WTC11 (cell line): Measurements from ENCODE around the gene RYR3. TPM values are rescaled to one million over a fixed set of nuclear protein-coding genes. Genes with fewer than 3 reads are reported as not detected.

Experiments
- ATAC-seq: fragments of 200-7000 bp; cut with Tn5 transposase; 2 replicates; pipeline ENCODE4 v1.10.0; 2021; ENCODE audit warnings: mild to moderate bottlenecking, moderate library complexity
- CTCF ChIA-PET: fragments of 300-600 bp; sonication (Branson Sonifier 250); formaldehyde crosslinking; loops from one replicate; lab custom pipeline; 2021; ENCODE audit warnings: antibody characterized with exemption; lab: Charles Lee
- POLR2A ChIA-PET: fragments of 350-600 bp; sonication (Branson Sonifier 250); formaldehyde crosslinking; loops from one replicate; lab custom pipeline; 2021; ENCODE audit warnings: antibody characterized with exemption; lab: Charles Lee
- DNase-seq: peaks from one replicate; pipeline ENCODE4 v3.0.0; 2021; ENCODE audit warnings: low spot score
- H3K27ac Mint-ChIP-seq: 2 replicates; pipeline ENCODE4 v1.8.0; 2021; ENCODE audit warnings: mixed read lengths
- H3K27me3 Mint-ChIP-seq: 2 replicates; pipeline ENCODE4 v1.8.0; 2021; ENCODE audit warnings: low read depth, mild to moderate bottlenecking, moderate library complexity, mixed read lengths
- H3K36me3 Mint-ChIP-seq: 2 replicates; pipeline ENCODE4 v1.8.0; 2021; ENCODE audit warnings: mixed read lengths
- H3K4me1 Mint-ChIP-seq: 2 replicates; pipeline ENCODE4 v1.8.0; 2022; ENCODE audit warnings: mixed read lengths
- H3K4me3 Mint-ChIP-seq: 2 replicates; pipeline ENCODE4 v1.8.0; 2021; ENCODE audit warnings: mild to moderate bottlenecking, moderate library complexity, mixed read lengths
- H3K9me3 Mint-ChIP-seq: 2 replicates; pipeline ENCODE4 v1.8.0; 2021; ENCODE audit warnings: mixed read lengths
- ELF4 ChIP-seq: sonication (generic); formaldehyde crosslinking; IDR thresholded peaks from 2 replicates; pipeline ENCODE4 v1.8.1; 2022; ENCODE audit warnings: low read depth, mild to moderate bottlenecking, moderate library complexity, missing genetic modification reagents
- FOXP1 ChIP-seq: sonication (generic); formaldehyde crosslinking; IDR thresholded peaks from 2 replicates; pipeline ENCODE4 v1.8.0; 2022; ENCODE audit warnings: missing genetic modification reagents, mild to moderate bottlenecking, moderate library complexity, borderline replicate concordance
- JUN ChIP-seq: sonication (generic); formaldehyde crosslinking; IDR thresholded peaks from 2 replicates; pipeline ENCODE4 v1.8.0; 2023; ENCODE audit warnings: mild to moderate bottlenecking, missing genetic modification reagents
- MXD4 ChIP-seq: fragments of 250-450 bp; sonication (Bioruptor Pico); IDR thresholded peaks from 2 replicates; pipeline ENCODE4 v1.8.0; 2021; ENCODE audit warnings: mild to moderate bottlenecking, moderate library complexity, borderline replicate concordance
- NR3C1 ChIP-seq: sonication (generic); formaldehyde crosslinking; conservative IDR thresholded peaks from 2 replicates; pipeline ENCODE4 v1.8.1; 2023; ENCODE audit warnings: low read depth, mild to moderate bottlenecking, missing genetic modification reagents
- PRRX2 ChIP-seq: fragments of 250-450 bp; sonication (Bioruptor Pico); IDR thresholded peaks from 2 replicates; pipeline ENCODE4 v1.8.0; 2021; ENCODE audit warnings: mild to moderate bottlenecking
- TEAD1 ChIP-seq: sonication (generic); formaldehyde crosslinking; IDR thresholded peaks from 2 replicates; pipeline ENCODE4 v1.8.0; 2022; ENCODE audit warnings: mild to moderate bottlenecking, missing genetic modification reagents
- TEAD4 ChIP-seq: sonication (generic); formaldehyde crosslinking; IDR thresholded peaks from 2 replicates; pipeline ENCODE4 v1.8.0; 2022; ENCODE audit warnings: mild to moderate bottlenecking, missing genetic modification reagents
- ZNF121 ChIP-seq: sonication (generic); formaldehyde crosslinking; IDR thresholded peaks from 2 replicates; pipeline ENCODE4 v1.8.0; 2023; ENCODE audit warnings: missing genetic modification reagents
- ZNF219 ChIP-seq: sonication (generic); formaldehyde crosslinking; IDR thresholded peaks from 2 replicates; pipeline ENCODE4 v1.8.0; 2023; ENCODE audit warnings: missing genetic modification reagents, mild to moderate bottlenecking, borderline replicate concordance
- ZNF317 ChIP-seq: sonication (generic); formaldehyde crosslinking; IDR thresholded peaks from 2 replicates; pipeline ENCODE4 v1.8.1; 2023; ENCODE audit warnings: low read depth, mild to moderate bottlenecking, moderate library complexity, missing genetic modification reagents, borderline replicate concordance
- ZNF423 ChIP-seq: fragments of 250-450 bp; sonication (Bioruptor Pico); IDR thresholded peaks from 2 replicates; pipeline ENCODE4 v2.1.2; 2022; ENCODE audit warnings: mild to moderate bottlenecking, moderate library complexity
- total RNA-seq: library from RNA; stranded (reverse); gene quantifications from 3 replicates; pipeline ENCODE4 v1.2.3, GENCODE V29; 2021
- TF ChIP-seq, protein P1 (sequence below): sonication (generic); formaldehyde crosslinking; IDR thresholded peaks from 2 replicates; pipeline ENCODE4 v1.8.1; 2023; ENCODE audit warnings: mild to moderate bottlenecking, moderate library complexity, missing genetic modification reagents
- TF ChIP-seq, protein P2 (sequence below): sonication (generic); formaldehyde crosslinking; IDR thresholded peaks from 2 replicates; pipeline ENCODE4 v1.8.1; 2023; ENCODE audit warnings: mild to moderate bottlenecking, missing genetic modification reagents, moderate library complexity
- TF ChIP-seq, protein P3 (sequence below): sonication (generic); formaldehyde crosslinking; IDR thresholded peaks from 2 replicates; pipeline ENCODE4 v1.8.1; 2022; ENCODE audit warnings: missing genetic modification reagents, borderline replicate concordance
- TF ChIP-seq, protein P4 (sequence below): sonication (generic); formaldehyde crosslinking; IDR thresholded peaks from 2 replicates; pipeline ENCODE4 v1.8.0; 2023; ENCODE audit warnings: missing genetic modification reagents, mild to moderate bottlenecking, borderline replicate concordance
- TF ChIP-seq, protein P5 (sequence below): sonication (generic); formaldehyde crosslinking; IDR thresholded peaks from 2 replicates; pipeline ENCODE4 v1.8.1; 2023; ENCODE audit warnings: mild to moderate bottlenecking, missing genetic modification reagents
- TF ChIP-seq, protein P6 (sequence below): fragments of 250-450 bp; sonication (Bioruptor Pico); IDR thresholded peaks from 2 replicates; pipeline ENCODE4 v1.9.0; 2021; ENCODE audit warnings: mild to moderate bottlenecking, borderline replicate concordance

Gene RYR3
- total RNA-seq, 1 experiment from 2014 or later = 1.4 TPM

DNA sequence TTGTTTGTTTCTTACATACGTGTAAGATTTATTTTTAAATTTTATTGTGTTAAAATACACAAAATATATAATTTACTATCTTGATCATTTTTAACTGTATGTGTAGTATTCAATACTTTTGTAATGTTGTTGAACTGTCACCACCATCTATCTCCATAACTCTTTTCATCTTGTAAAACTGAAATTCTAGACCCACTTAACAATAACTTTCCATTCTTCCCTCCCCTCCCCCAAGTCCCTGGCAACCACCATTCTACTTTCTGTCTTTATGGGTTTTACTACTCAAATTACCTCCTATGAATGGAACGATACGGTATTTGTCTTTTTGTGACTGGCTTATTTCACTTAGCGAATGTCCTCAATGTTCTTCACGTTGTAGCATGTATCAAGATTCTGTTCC, 395.4 kb downstream of the RYR3 start:
- Mint-ChIP-seq H3K27ac (no peak overlapping the region), H3K4me3 (no peak overlapping the region), H3K27me3 (no peaks in the 10 kb centered on the region), H3K4me1 (peaks cover 5% of the 10 kb centered on the region), H3K36me3 (peaks cover 25% of the 10 kb centered on the region), H3K9me3 (peaks cover 26% of the 10 kb centered on the region)
- no peak for TF ChIP-seq PRRX2 (CRISPR knock-in tag)
- no peak for TF ChIP-seq NR3C1 (CRISPR knock-in tag)
- TF ChIP-seq, protein P1, sequence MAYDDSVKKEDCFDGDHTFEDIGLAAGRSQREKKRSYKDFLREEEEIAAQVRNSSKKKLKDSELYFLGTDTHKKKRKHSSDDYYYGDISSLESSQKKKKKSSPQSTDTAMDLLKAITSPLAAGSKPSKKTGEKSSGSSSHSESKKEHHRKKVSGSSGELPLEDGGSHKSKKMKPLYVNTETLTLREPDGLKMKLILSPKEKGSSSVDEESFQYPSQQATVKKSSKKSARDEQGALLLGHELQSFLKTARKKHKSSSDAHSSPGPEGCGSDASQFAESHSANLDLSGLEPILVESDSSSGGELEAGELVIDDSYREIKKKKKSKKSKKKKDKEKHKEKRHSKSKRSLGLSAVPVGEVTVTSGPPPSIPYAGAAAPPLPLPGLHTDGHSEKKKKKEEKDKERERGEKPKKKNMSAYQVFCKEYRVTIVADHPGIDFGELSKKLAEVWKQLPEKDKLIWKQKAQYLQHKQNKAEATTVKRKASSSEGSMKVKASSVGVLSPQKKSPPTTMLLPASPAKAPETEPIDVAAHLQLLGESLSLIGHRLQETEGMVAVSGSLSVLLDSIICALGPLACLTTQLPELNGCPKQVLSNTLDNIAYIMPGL (CRISPR knock-in tag) = no peak
- TF ChIP-seq FOXP1 (CRISPR knock-in tag) = no peak
- TF ChIP-seq TEAD1 = no peak
- POLR2A ChIA-PET = no interaction called here
- ATAC-seq (no peak), DNase-seq (no peak)
- CTCF ChIA-PET = interaction anchor here (0.9 kb wide), 2 partner anchors 396 to 414 kb away, joined by 4 read pairs; partner anchors contain the start of gene RYR3

DNA sequence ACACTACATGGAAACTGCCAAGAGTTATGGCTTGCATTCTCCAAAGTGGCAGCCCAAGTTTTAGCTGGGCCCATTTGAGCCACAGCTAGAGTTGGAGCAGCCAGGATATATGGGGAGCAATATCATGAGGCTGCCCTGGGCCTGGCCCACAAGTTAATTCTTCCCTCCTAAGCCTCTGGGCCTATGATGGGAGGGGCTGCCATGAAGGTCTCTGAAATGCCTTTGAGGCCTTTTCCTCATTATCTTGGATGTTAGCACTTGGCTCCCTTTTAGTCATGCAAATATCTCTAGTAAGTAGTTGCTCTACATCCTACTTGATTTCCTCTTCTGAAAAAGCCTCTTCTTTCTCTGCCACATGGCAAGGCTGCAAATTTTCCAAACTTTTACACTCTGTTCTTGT, 400.0 kb downstream of the RYR3 start:
- ATAC-seq = peak; percentile 57

More for the DNA sequence above, 400.0 kb downstream of the RYR3 start:
- Mint-ChIP-seq H3K9me3 (peaks cover 46% of the 10 kb centered on the region), H3K27me3 (peaks cover 2% of the 10 kb centered on the region; the same call in 1 of the 2 replicates), H3K4me1 (0 out of 2 replicates have a peak, but pooled peaks cover 3% of the 10 kb centered on the region), H3K36me3 (peaks cover 31% of the 10 kb centered on the region)
- CTCF ChIA-PET = interaction anchor here (1.7 kb wide), 1 partner anchor 10 kb away, joined by 7 read pairs; no protein-coding TSS in a partner anchor
- TF ChIP-seq, protein P2, sequence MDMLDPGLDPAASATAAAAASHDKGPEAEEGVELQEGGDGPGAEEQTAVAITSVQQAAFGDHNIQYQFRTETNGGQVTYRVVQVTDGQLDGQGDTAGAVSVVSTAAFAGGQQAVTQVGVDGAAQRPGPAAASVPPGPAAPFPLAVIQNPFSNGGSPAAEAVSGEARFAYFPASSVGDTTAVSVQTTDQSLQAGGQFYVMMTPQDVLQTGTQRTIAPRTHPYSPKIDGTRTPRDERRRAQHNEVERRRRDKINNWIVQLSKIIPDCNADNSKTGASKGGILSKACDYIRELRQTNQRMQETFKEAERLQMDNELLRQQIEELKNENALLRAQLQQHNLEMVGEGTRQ (CRISPR knock-in tag) = no peak
- TF ChIP-seq, protein P3, sequence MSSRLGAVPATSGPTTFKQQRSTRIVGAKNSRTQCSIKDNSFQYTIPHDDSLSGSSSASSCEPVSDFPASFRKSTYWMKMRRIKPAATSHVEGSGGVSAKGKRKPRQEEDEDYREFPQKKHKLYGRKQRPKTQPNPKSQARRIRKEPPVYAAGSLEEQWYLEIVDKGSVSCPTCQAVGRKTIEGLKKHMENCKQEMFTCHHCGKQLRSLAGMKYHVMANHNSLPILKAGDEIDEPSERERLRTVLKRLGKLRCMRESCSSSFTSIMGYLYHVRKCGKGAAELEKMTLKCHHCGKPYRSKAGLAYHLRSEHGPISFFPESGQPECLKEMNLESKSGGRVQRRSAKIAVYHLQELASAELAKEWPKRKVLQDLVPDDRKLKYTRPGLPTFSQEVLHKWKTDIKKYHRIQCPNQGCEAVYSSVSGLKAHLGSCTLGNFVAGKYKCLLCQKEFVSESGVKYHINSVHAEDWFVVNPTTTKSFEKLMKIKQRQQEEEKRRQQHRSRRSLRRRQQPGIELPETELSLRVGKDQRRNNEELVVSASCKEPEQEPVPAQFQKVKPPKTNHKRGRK = no peak
- TF ChIP-seq ELF4 (CRISPR knock-in tag) = no peak
- TF ChIP-seq JUN (CRISPR knock-in tag) = no peak
- TF ChIP-seq, protein P4, sequence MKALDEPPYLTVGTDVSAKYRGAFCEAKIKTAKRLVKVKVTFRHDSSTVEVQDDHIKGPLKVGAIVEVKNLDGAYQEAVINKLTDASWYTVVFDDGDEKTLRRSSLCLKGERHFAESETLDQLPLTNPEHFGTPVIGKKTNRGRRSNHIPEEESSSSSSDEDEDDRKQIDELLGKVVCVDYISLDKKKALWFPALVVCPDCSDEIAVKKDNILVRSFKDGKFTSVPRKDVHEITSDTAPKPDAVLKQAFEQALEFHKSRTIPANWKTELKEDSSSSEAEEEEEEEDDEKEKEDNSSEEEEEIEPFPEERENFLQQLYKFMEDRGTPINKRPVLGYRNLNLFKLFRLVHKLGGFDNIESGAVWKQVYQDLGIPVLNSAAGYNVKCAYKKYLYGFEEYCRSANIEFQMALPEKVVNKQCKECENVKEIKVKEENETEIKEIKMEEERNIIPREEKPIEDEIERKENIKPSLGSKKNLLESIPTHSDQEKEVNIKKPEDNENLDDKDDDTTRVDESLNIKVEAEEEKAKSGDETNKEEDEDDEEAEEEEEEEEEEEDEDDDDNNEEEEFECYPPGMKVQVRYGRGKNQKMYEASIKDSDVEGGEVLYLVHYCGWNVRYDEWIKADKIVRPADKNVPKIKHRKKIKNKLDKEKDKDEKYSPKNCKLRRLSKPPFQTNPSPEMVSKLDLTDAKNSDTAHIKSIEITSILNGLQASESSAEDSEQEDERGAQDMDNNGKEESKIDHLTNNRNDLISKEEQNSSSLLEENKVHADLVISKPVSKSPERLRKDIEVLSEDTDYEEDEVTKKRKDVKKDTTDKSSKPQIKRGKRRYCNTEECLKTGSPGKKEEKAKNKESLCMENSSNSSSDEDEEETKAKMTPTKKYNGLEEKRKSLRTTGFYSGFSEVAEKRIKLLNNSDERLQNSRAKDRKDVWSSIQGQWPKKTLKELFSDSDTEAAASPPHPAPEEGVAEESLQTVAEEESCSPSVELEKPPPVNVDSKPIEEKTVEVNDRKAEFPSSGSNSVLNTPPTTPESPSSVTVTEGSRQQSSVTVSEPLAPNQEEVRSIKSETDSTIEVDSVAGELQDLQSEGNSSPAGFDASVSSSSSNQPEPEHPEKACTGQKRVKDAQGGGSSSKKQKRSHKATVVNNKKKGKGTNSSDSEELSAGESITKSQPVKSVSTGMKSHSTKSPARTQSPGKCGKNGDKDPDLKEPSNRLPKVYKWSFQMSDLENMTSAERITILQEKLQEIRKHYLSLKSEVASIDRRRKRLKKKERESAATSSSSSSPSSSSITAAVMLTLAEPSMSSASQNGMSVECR (CRISPR knock-in tag) = no peak
- no peak for TF ChIP-seq ZNF317 (CRISPR knock-in tag)
- TF ChIP-seq, protein P5, sequence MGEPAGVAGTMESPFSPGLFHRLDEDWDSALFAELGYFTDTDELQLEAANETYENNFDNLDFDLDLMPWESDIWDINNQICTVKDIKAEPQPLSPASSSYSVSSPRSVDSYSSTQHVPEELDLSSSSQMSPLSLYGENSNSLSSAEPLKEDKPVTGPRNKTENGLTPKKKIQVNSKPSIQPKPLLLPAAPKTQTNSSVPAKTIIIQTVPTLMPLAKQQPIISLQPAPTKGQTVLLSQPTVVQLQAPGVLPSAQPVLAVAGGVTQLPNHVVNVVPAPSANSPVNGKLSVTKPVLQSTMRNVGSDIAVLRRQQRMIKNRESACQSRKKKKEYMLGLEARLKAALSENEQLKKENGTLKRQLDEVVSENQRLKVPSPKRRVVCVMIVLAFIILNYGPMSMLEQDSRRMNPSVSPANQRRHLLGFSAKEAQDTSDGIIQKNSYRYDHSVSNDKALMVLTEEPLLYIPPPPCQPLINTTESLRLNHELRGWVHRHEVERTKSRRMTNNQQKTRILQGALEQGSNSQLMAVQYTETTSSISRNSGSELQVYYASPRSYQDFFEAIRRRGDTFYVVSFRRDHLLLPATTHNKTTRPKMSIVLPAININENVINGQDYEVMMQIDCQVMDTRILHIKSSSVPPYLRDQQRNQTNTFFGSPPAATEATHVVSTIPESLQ (CRISPR knock-in tag) = no peak
- no peak for TF ChIP-seq ZNF423 (CRISPR knock-in tag)
- TF ChIP-seq, protein P6, sequence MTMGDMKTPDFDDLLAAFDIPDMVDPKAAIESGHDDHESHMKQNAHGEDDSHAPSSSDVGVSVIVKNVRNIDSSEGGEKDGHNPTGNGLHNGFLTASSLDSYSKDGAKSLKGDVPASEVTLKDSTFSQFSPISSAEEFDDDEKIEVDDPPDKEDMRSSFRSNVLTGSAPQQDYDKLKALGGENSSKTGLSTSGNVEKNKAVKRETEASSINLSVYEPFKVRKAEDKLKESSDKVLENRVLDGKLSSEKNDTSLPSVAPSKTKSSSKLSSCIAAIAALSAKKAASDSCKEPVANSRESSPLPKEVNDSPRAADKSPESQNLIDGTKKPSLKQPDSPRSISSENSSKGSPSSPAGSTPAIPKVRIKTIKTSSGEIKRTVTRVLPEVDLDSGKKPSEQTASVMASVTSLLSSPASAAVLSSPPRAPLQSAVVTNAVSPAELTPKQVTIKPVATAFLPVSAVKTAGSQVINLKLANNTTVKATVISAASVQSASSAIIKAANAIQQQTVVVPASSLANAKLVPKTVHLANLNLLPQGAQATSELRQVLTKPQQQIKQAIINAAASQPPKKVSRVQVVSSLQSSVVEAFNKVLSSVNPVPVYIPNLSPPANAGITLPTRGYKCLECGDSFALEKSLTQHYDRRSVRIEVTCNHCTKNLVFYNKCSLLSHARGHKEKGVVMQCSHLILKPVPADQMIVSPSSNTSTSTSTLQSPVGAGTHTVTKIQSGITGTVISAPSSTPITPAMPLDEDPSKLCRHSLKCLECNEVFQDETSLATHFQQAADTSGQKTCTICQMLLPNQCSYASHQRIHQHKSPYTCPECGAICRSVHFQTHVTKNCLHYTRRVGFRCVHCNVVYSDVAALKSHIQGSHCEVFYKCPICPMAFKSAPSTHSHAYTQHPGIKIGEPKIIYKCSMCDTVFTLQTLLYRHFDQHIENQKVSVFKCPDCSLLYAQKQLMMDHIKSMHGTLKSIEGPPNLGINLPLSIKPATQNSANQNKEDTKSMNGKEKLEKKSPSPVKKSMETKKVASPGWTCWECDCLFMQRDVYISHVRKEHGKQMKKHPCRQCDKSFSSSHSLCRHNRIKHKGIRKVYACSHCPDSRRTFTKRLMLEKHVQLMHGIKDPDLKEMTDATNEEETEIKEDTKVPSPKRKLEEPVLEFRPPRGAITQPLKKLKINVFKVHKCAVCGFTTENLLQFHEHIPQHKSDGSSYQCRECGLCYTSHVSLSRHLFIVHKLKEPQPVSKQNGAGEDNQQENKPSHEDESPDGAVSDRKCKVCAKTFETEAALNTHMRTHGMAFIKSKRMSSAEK = no peak
- TF ChIP-seq TEAD4 (CRISPR knock-in tag) = no peak
- no peak for TF ChIP-seq ZNF121 (CRISPR knock-in tag)
- no peak for TF ChIP-seq TEAD1
- TF ChIP-seq MXD4 (CRISPR knock-in tag) = no peak
- no peak for TF ChIP-seq ZNF219
- TF ChIP-seq, all 79 proteins: peak for 0
- Mint-ChIP-seq H3K27ac (no peak overlapping the region), H3K4me3 (no peak overlapping the region)
- DNase-seq = no peak
- POLR2A ChIA-PET = no interaction called here
